Measurements from ENCODE around the gene TEDC1. TPM values are rescaled to one million over a fixed set of nuclear protein-coding genes. Genes with fewer than 3 reads are reported as not detected.

Gene TEDC1
- total RNA-seq, 1 donor from 2014 or later: 13.6 TPM

GRCh38 chr14:105495101-105495989, 4.3 kb downstream of the TEDC1 start:
- Mint-ChIP-seq H3K4me3 (no peak overlapping the region), H3K27ac (no peak overlapping the region), H3K36me3 (no peaks in the 10 kb centered on the region), H3K4me1 (peaks cover 3% of the 10 kb centered on the region), H3K27me3 (ENCODE audit: low read depth) (peaks cover 2% of the 10 kb centered on the region), H3K9me3 (no peaks in the 10 kb centered on the region)
- TF ChIP-seq CTCF (IDR thresholded peaks at IDR 0.05; ENCODE audit: unreplicated experiment): no peak
- DNase-seq (ENCODE audit: low spot score in 2 of 2, unreplicated experiment in 2 of 2): peak in 1 of 2 experiments; percentile 6

- H3K36me3 Mint-ChIP-seq: no peaks in the 10 kb centered on the region
- TF ChIP-seq CTCF (IDR thresholded peaks at IDR 0.05; ENCODE audit: unreplicated experiment): no peak
- H3K4me3 Mint-ChIP-seq: no peak overlapping the region
- DNase-seq (ENCODE audit: low spot score in 2 of 2, unreplicated experiment in 2 of 2): peak in 1 of 2 experiments; percentile 20
- H3K9me3 Mint-ChIP-seq: no peaks in the 10 kb centered on the region
- no peak overlapping the region for H3K27ac Mint-ChIP-seq
- peaks cover 3% of the 10 kb centered on the region for H3K4me1 Mint-ChIP-seq
- no peaks in the 10 kb centered on the region for H3K27me3 Mint-ChIP-seq (ENCODE audit: low read depth)
These were observed 5.2 kb downstream of the TEDC1 start for GRCh38 chr14:105495990-105496830.

GRCh38 chr14:105496831-105497591, 6.0 kb downstream of the TEDC1 start:
- no peak for TF ChIP-seq CTCF (IDR thresholded peaks at IDR 0.05; ENCODE audit: unreplicated experiment)
- no peaks in the 10 kb centered on the region for H3K4me1 Mint-ChIP-seq
- H3K27me3 Mint-ChIP-seq (ENCODE audit: low read depth): no peaks in the 10 kb centered on the region
- no peaks in the 10 kb centered on the region for H3K9me3 Mint-ChIP-seq
- no peaks in the 10 kb centered on the region for H3K36me3 Mint-ChIP-seq
- no peak for DNase-seq (ENCODE audit: low spot score in 2 of 2, unreplicated experiment in 2 of 2)
- H3K4me3 Mint-ChIP-seq: no peak overlapping the region
- no peak overlapping the region for H3K27ac Mint-ChIP-seq

GRCh38 chr14:105497671-105498429, 6.8 kb downstream of the TEDC1 start:
- no peak for DNase-seq (ENCODE audit: low spot score in 2 of 2, unreplicated experiment in 2 of 2)
- H3K9me3 Mint-ChIP-seq: no peaks in the 10 kb centered on the region
- TF ChIP-seq CTCF (IDR thresholded peaks at IDR 0.05; ENCODE audit: unreplicated experiment): no peak
- no peaks in the 10 kb centered on the region for H3K27me3 Mint-ChIP-seq (ENCODE audit: low read depth)
- no peak overlapping the region for H3K4me3 Mint-ChIP-seq
- H3K4me1 Mint-ChIP-seq: no peaks in the 10 kb centered on the region
- H3K36me3 Mint-ChIP-seq: no peaks in the 10 kb centered on the region
- no peak overlapping the region for H3K27ac Mint-ChIP-seq
